H9 (cell line): ENCODE data around the gene CFAP299. TPM values are rescaled to one million over a fixed set of nuclear protein-coding genes. Genes with fewer than 3 reads are reported as not detected.

Source experiments
- DNase-seq: peaks from one replicate; pipeline ENCODE4 v3.0.0-alpha.2; 2017
- H2AFZ ChIP-seq: one replicate; pipeline ENCODE4 v1.6.1; 2013; ENCODE audit warnings: mild to moderate bottlenecking, low read length, control low read depth, moderate library complexity
- H2AK5ac ChIP-seq: 2 replicates; pipeline ENCODE4 v1.6.1; 2013; ENCODE audit warnings: low read length, control low read depth, mixed read lengths; ENCODE audit not compliant: insufficient read length
- H2BK120ac ChIP-seq: one replicate; pipeline ENCODE4 v1.6.1; 2013; ENCODE audit warnings: low read depth, mild to moderate bottlenecking, low read length, control low read depth, inconsistent platforms; ENCODE audit not compliant: poor library complexity, severe bottlenecking
- H2BK12ac ChIP-seq: 2 replicates; pipeline ENCODE4 v1.6.1; 2013; ENCODE audit warnings: low read length, control low read depth, mixed read lengths, low read depth; ENCODE audit not compliant: insufficient read length
- H2BK15ac ChIP-seq: 2 replicates; pipeline ENCODE4 v1.6.1; 2013; ENCODE audit warnings: low read depth, low read length, control low read depth
- H2BK20ac ChIP-seq: one replicate; pipeline ENCODE4 v1.6.1; 2013; ENCODE audit warnings: low read depth, mild to moderate bottlenecking, low read length, control low read depth, inconsistent platforms; ENCODE audit not compliant: poor library complexity, severe bottlenecking
- H2BK5ac ChIP-seq: 2 replicates; pipeline ENCODE4 v1.6.1; 2013; ENCODE audit warnings: low read length, control low read depth, mixed read lengths; ENCODE audit not compliant: insufficient read length
- H3K14ac ChIP-seq: 2 replicates; pipeline ENCODE4 v1.6.1; 2013; ENCODE audit warnings: low read length, control low read depth; ENCODE audit not compliant: insufficient read depth
- H3K18ac ChIP-seq: 2 replicates; pipeline ENCODE4 v1.6.1; 2013; ENCODE audit warnings: low read depth, mild to moderate bottlenecking, mixed read lengths, low read length, control low read depth; ENCODE audit not compliant: insufficient read length
- H3K23ac ChIP-seq: 2 replicates; pipeline ENCODE4 v1.6.1; 2013; ENCODE audit warnings: low read length, control low read depth, mixed read lengths, low read depth; ENCODE audit not compliant: insufficient read length
- H3K23me2 ChIP-seq: 2 replicates; pipeline ENCODE4 v1.6.1; 2013; ENCODE audit warnings: low read depth, mild to moderate bottlenecking, mixed read lengths, low read length, control low read depth; ENCODE audit not compliant: insufficient read length, poor library complexity, severe bottlenecking
- H3K27ac ChIP-seq: 2 replicates; pipeline ENCODE4 v1.5.1; 2013; ENCODE audit warnings: low read length, control low read depth, mixed read lengths, low read depth; ENCODE audit not compliant: insufficient read length
- H3K27me3 ChIP-seq: 2 replicates; pipeline ENCODE4 v1.6.1; 2013; ENCODE audit warnings: low read length, control low read depth, inconsistent platforms; ENCODE audit not compliant: insufficient read depth
- H3K4ac ChIP-seq: 2 replicates; pipeline ENCODE4 v1.6.1; 2013; ENCODE audit warnings: low read depth, mild to moderate bottlenecking, control low read depth, inconsistent platforms, low read length, moderate library complexity
- H3K4me1 ChIP-seq: 2 replicates; pipeline ENCODE4 v1.6.1; 2013; ENCODE audit warnings: low read length, control low read depth, inconsistent platforms; ENCODE audit not compliant: insufficient read depth
- H3K4me2 ChIP-seq: 2 replicates; pipeline ENCODE4 v1.6.1; 2013; ENCODE audit warnings: low read length, control low read depth, mixed read lengths; ENCODE audit not compliant: insufficient read length, insufficient read depth
- H3K56ac ChIP-seq: 2 replicates; pipeline ENCODE4 v1.6.1; 2013; ENCODE audit warnings: low read depth, mild to moderate bottlenecking, mixed read lengths, low read length, control low read depth; ENCODE audit not compliant: insufficient read length
- H3K79me1 ChIP-seq: 2 replicates; pipeline ENCODE4 v1.6.1; 2013; ENCODE audit warnings: low read depth, mild to moderate bottlenecking, moderate library complexity, low read length, control low read depth, inconsistent platforms; ENCODE audit not compliant: insufficient read depth, poor library complexity, severe bottlenecking
- H3K79me2 ChIP-seq: 2 replicates; pipeline ENCODE4 v1.6.1; 2013; ENCODE audit warnings: low read length, control low read depth, inconsistent platforms; ENCODE audit not compliant: insufficient read depth
- H3K9ac ChIP-seq: 2 replicates; pipeline ENCODE4 v1.6.1; 2013; ENCODE audit warnings: low read length, control low read depth, mixed read lengths; ENCODE audit not compliant: insufficient read length; ENCODE audit errors: extremely low read depth
- H3K9me3 ChIP-seq: one replicate; pipeline ENCODE4 v1.6.1; 2013; ENCODE audit warnings: low read depth, low read length, inconsistent platforms; ENCODE audit not compliant: control insufficient read depth
- H3T11ph ChIP-seq: one replicate; pipeline ENCODE4 v1.6.1; 2013; ENCODE audit warnings: mild to moderate bottlenecking, low read length, control low read depth, inconsistent platforms
- H4K20me1 ChIP-seq: one replicate; pipeline ENCODE4 v1.6.1; 2013; ENCODE audit not compliant: control insufficient read depth, insufficient read length, insufficient read depth
- H4K5ac ChIP-seq: 2 replicates; pipeline ENCODE4 v1.6.1; 2013; ENCODE audit warnings: low read depth, mild to moderate bottlenecking, mixed read lengths, low read length, control low read depth; ENCODE audit not compliant: insufficient read length
- H4K8ac ChIP-seq: replicated peaks from 2 replicates; pipeline ENCODE4 v1.6.1; 2013; ENCODE audit warnings: low read length, control low read depth, mixed read lengths, low read depth; ENCODE audit not compliant: insufficient read length
- H4K91ac ChIP-seq: 2 replicates; pipeline ENCODE4 v1.6.1; 2013; ENCODE audit warnings: low read depth, mild to moderate bottlenecking, moderate library complexity, mixed read lengths, low read length, control low read depth; ENCODE audit not compliant: insufficient read length
- H3K27ac Mint-ChIP-seq, 3 experiments: 2 replicates in 2 of 3; 3 replicates in 1 of 3; pipeline ENCODE4 v1.8.0; 2020 to 2021; ENCODE audit warnings: mixed read lengths in 3 of 3, mild to moderate bottlenecking in 1 of 3, moderate library complexity in 1 of 3
- H3K27me3 Mint-ChIP-seq: 2 replicates; pipeline ENCODE4 v1.8.0; 2021; ENCODE audit warnings: low read depth, mild to moderate bottlenecking, moderate library complexity, mixed read lengths
- H3K36me3 Mint-ChIP-seq, 3 experiments: 2 replicates in 2 of 3; 3 replicates in 1 of 3; pipeline ENCODE4 v1.8.0; 2020 to 2021; ENCODE audit warnings: low read depth in 3 of 3, mixed read lengths in 3 of 3; ENCODE audit not compliant: insufficient read depth in 1 of 3
- H3K4me1 Mint-ChIP-seq, 2 experiments: 2 replicates each; pipeline ENCODE4 v1.8.0; 2020; ENCODE audit warnings: mixed read lengths in 2 of 2
- H3K4me3 Mint-ChIP-seq, 2 experiments: 2 replicates in 1 of 2; 3 replicates in 1 of 2; pipeline ENCODE4 v1.8.0; 2020 to 2021; ENCODE audit warnings: mild to moderate bottlenecking in 2 of 2, mixed read lengths in 2 of 2, moderate library complexity in 1 of 2
- H3K9me3 Mint-ChIP-seq, 2 experiments: 2 replicates in 1 of 2; 3 replicates in 1 of 2; pipeline ENCODE4 v1.8.0; 2020; ENCODE audit warnings: mild to moderate bottlenecking in 2 of 2, mixed read lengths in 2 of 2, moderate library complexity in 1 of 2
- CTCF ChIP-seq: fragments of 200-600 bp; sonication (generic); conservative IDR thresholded peaks from 3 replicates; pipeline ENCODE4 v1.8.0; 2021; ENCODE audit warnings: antibody characterized with exemption, mild to moderate bottlenecking
- WGBS: extraction: QIAGEN DNeasy Blood & Tissue Kit; methylation state at CpG from one replicate; pipeline ENCODE4 v1.1.7; 2013; ENCODE audit warnings: missing lambda C conversion rate, low lambda C conversion rate, mixed read lengths; ENCODE audit not compliant: insufficient read length; ENCODE audit errors: extremely low coverage; 5-methylcytosine and 5-hydroxymethylcytosine counted together
- total RNA-seq: library from RNA; stranded (reverse); gene quantifications from 2 replicates; pipeline ENCODE4 v1.2.1, GENCODE V29; 2021

The CFAP299 gene
- total RNA-seq, 1 experiment from 2014 or later: not detected

GRCh38 chr4:80526697-80527096 lies 191.2 kb downstream of the CFAP299 start:
- TF ChIP-seq CTCF: no peak
- H2AFZ ChIP-seq: no peak overlapping the region
- H3K4me3 Mint-ChIP-seq: no peak overlapping the region
- no peaks in the 10 kb centered on the region for H3K79me2 ChIP-seq
- H2BK120ac ChIP-seq: no peak overlapping the region
- H3K23ac ChIP-seq: no peak overlapping the region
- no peak overlapping the region for H4K5ac ChIP-seq
- no peaks in the 10 kb centered on the region for H3K4me1 Mint-ChIP-seq
- no peaks in the 10 kb centered on the region for H3K23me2 ChIP-seq
- WGBS: 100% methylated on average over 1 of the region's 2 CpGs
- H3K9me3 ChIP-seq: no peaks in the 10 kb centered on the region
- no peak overlapping the region for H3K27ac Mint-ChIP-seq
- no peak overlapping the region for H4K91ac ChIP-seq
- no peaks in the 10 kb centered on the region for H4K20me1 ChIP-seq
- H3K4me2 ChIP-seq: no peak overlapping the region
- no peak overlapping the region for H2BK20ac ChIP-seq
- H3K9me3 Mint-ChIP-seq: no peaks in the 10 kb centered on the region
- H3K18ac ChIP-seq: no peak overlapping the region
- no peaks in the 10 kb centered on the region; a peak in 1 of 7 replicates for H3K36me3 Mint-ChIP-seq
- H3K56ac ChIP-seq: no peak overlapping the region
- no peak overlapping the region for H3K14ac ChIP-seq
- no peak overlapping the region for H2BK5ac ChIP-seq
- no peak overlapping the region for H2BK15ac ChIP-seq
- no peaks in the 10 kb centered on the region for H3K79me1 ChIP-seq
- H3T11ph ChIP-seq: no peak overlapping the region
- no peaks in the 10 kb centered on the region for H3K27me3 ChIP-seq
- no peak overlapping the region for H2AK5ac ChIP-seq
- no peaks in the 10 kb centered on the region for H3K27me3 Mint-ChIP-seq
- H2BK12ac ChIP-seq: no peak overlapping the region
- H3K27ac ChIP-seq: no peak overlapping the region
- H4K8ac ChIP-seq: no peak overlapping the region
- DNase-seq: no peak
- no peaks in the 10 kb centered on the region for H3K4me1 ChIP-seq
- no peak overlapping the region for H3K9ac ChIP-seq
- no peak overlapping the region for H3K4ac ChIP-seq
